ENCODE results near the gene SMNDC1.
"Not testable (repeated sequence)": the region's sequence is repeated elsewhere in the genome, so short reads cannot be mapped to it uniquely, and the experiment has no call there.

GRCh38 chr10:110247833-110248232, 56.9 kb downstream of the SMNDC1 start:
- not testable (repeated sequence) for TF ChIP-seq CTCF (IDR thresholded peaks at IDR 0.05 in 8 of 11, conservative IDR thresholded peaks at IDR 0.05 in 3 of 11); POLR2A (IDR thresholded peaks at IDR 0.05); POLR2AphosphoS5 (IDR thresholded peaks at IDR 0.05)

Data from spleen (tissue), 7 donors.